IPS-15b (cell line): ENCODE data around the gene KIF4B.

Experiments used
- H3K27me3 ChIP-seq: one replicate; pipeline ENCODE4 v1.6.1; 2013; ENCODE audit warnings: low read length; ENCODE audit not compliant: control insufficient read depth, insufficient read depth
- H3K36me3 ChIP-seq: one replicate; pipeline ENCODE4 v1.6.1; 2013; ENCODE audit warnings: low read length; ENCODE audit not compliant: control insufficient read depth, insufficient read depth
- H3K4me1 ChIP-seq: one replicate; pipeline ENCODE4 v1.6.1; 2013; ENCODE audit warnings: mild to moderate bottlenecking, low read length; ENCODE audit not compliant: control insufficient read depth, insufficient read depth
- H3K4me3 ChIP-seq: one replicate; pipeline ENCODE4 v1.5.1; 2013; ENCODE audit warnings: low read depth, low read length
- H3K9ac ChIP-seq: one replicate; pipeline ENCODE4 v1.6.1; 2013; ENCODE audit warnings: low read depth, mild to moderate bottlenecking, low read length
- H3K9me3 ChIP-seq: one replicate; pipeline ENCODE4 v1.6.1; 2013; ENCODE audit warnings: mild to moderate bottlenecking, low read length; ENCODE audit not compliant: control insufficient read depth, insufficient read depth

KIF4B gene

GRCh38 chr5:155046591-155046990, 33.0 kb downstream of the KIF4B start:
- Histone ChIP-seq H3K9me3 (no peaks in the 10 kb centered on the region), H3K36me3 (no peaks in the 10 kb centered on the region), H3K4me3 (no peak overlapping the region), H3K4me1 (peaks cover 17% of the 10 kb centered on the region), H3K27me3 (no peaks in the 10 kb centered on the region), H3K9ac (no peak overlapping the region)

DNA sequence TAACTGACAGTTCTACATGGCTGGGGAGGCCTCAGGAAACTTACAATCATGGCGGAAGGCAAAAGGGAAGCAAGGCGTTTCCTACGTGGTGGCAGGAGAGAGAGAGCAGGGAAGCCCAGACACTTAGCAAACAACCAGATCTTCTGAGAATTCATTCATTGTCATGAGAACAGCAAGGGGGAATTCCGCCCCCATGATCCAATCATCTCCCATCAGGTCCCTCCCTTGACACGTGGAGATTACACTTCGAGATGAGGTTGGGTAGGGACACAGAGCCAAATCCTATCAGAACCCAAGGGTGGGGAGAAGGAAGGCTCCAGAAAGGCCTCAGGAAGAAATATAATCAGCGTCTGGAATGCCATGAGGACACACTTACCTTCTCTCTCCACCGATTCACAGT, 34.3 kb downstream of the KIF4B start:
- H3K9ac ChIP-seq = no peak overlapping the region
- no peaks in the 10 kb centered on the region for H3K9me3 ChIP-seq
- no peaks in the 10 kb centered on the region for H3K27me3 ChIP-seq
- H3K36me3 ChIP-seq = no peaks in the 10 kb centered on the region
- peaks cover 17% of the 10 kb centered on the region for H3K4me1 ChIP-seq
- no peak overlapping the region for H3K4me3 ChIP-seq

- no peak overlapping the region for H3K4me3 ChIP-seq
- H3K36me3 ChIP-seq = no peaks in the 10 kb centered on the region
- no peak overlapping the region for H3K9ac ChIP-seq
- H3K27me3 ChIP-seq = no peaks in the 10 kb centered on the region
- peaks cover 19% of the 10 kb centered on the region for H3K4me1 ChIP-seq
- H3K9me3 ChIP-seq = no peaks in the 10 kb centered on the region
Measured at GRCh38 chr5:155049569-155050383, 36.2 kb downstream of the KIF4B start.

- H3K4me1 ChIP-seq = peaks cover 19% of the 10 kb centered on the region
- no peaks in the 10 kb centered on the region for H3K27me3 ChIP-seq
- H3K36me3 ChIP-seq = no peaks in the 10 kb centered on the region
Measured at GRCh38 chr5:155050384-155051019, 36.9 kb downstream of the KIF4B start.

DNA sequence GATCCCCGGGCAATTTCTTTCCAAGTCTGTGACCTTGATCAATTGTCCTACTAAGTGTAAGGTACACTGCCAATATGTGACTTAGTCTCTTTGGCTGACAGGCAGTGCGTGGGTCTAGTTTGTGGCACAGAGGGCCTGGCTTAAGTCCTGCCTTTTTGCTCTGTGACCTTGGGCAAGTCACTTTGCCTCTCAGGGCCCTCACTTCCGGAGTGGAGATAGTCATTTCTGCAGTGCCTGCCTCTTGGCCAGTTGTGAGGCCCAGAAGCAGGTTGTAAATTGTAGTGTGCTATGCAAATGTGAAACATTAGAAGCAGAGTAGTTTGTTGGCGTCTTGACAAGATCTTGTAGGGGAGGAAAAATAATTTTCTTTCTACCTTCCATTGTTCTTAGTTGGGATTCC, 39.0 kb downstream of the KIF4B start:
- H3K36me3 ChIP-seq = no peaks in the 10 kb centered on the region
- no peak overlapping the region for H3K9ac ChIP-seq
- H3K4me3 ChIP-seq = no peak overlapping the region
- no peaks in the 10 kb centered on the region for H3K9me3 ChIP-seq
- peaks cover 9% of the 10 kb centered on the region for H3K4me1 ChIP-seq
- H3K27me3 ChIP-seq = no peaks in the 10 kb centered on the region

More at GRCh38 chr5:155050384-155051019, 36.9 kb downstream of the KIF4B start:
- Histone ChIP-seq H3K9ac (no peak overlapping the region), H3K4me3 (no peak overlapping the region), H3K9me3 (no peaks in the 10 kb centered on the region)

- Histone ChIP-seq H3K9ac (no peak overlapping the region), H3K4me1 (peaks cover 7% of the 10 kb centered on the region), H3K27me3 (no peaks in the 10 kb centered on the region)
Measured at GRCh38 chr5:155053501-155053900, 39.9 kb downstream of the KIF4B start.

GRCh38 chr5:155056644-155057269, 43.2 kb downstream of the KIF4B start:
- Histone ChIP-seq H3K36me3 (no peaks in the 10 kb centered on the region), H3K27me3 (no peaks in the 10 kb centered on the region), H3K4me3 (no peak overlapping the region), H3K4me1 (peaks cover 2% of the 10 kb centered on the region), H3K9ac (no peak overlapping the region), H3K9me3 (no peaks in the 10 kb centered on the region)

More at GRCh38 chr5:155053501-155053900, 39.9 kb downstream of the KIF4B start:
- H3K9me3 ChIP-seq = no peaks in the 10 kb centered on the region
- no peaks in the 10 kb centered on the region for H3K36me3 ChIP-seq
- H3K4me3 ChIP-seq = no peak overlapping the region

DNA sequence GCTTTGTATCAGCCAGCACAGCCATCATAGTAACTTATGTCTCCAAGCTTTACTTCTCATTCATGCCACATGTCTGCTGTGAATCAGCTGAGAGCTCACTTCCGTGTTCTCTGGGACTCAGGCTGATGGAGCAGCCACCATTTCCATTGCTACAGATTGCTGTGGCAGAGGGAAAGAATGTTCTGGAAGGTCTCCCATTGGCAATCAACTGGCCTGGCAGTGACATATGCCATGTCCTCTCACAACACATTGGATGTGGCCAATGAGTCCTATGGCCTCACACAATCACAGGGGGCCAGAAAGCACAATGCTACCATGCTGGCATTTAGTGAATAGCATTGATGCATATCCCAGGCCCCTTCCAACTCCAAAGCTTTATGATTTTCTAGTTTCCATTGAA, 44.1 kb downstream of the KIF4B start:
- H3K4me1 ChIP-seq = peaks cover 2% of the 10 kb centered on the region
- H3K36me3 ChIP-seq = no peaks in the 10 kb centered on the region
- no peaks in the 10 kb centered on the region for H3K27me3 ChIP-seq
- no peak overlapping the region for H3K4me3 ChIP-seq
- no peak overlapping the region for H3K9ac ChIP-seq
- H3K9me3 ChIP-seq = no peaks in the 10 kb centered on the region

DNA sequence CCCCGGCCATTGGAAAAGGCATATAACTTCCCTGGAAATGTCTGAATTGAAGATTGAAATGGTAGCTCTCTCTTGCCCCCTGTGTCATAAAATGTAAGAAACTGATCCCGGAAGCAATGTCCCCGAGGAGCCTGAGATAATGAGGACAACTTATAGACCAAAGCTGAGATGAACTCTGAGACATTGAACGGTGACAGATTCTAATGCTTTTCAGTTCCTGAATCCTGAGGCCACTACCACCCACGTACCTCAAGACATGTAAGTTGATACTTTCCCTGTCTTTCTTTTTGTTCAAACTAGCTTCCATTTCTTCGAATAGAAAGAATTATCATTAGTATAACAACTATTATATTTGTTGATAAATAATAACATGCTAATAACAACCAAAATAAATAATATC, 51.0 kb downstream of the KIF4B start:
- no peaks in the 10 kb centered on the region for H3K4me1 ChIP-seq
- no peak overlapping the region for H3K9ac ChIP-seq
- H3K27me3 ChIP-seq = no peaks in the 10 kb centered on the region
- no peaks in the 10 kb centered on the region for H3K36me3 ChIP-seq
- H3K9me3 ChIP-seq = no peaks in the 10 kb centered on the region
- no peak overlapping the region for H3K4me3 ChIP-seq

- Histone ChIP-seq H3K36me3 (no peaks in the 10 kb centered on the region), H3K9ac (no peak overlapping the region), H3K4me3 (no peak overlapping the region), H3K4me1 (no peaks in the 10 kb centered on the region), H3K27me3 (no peaks in the 10 kb centered on the region), H3K9me3 (no peaks in the 10 kb centered on the region)
Measured at GRCh38 chr5:155066886-155067595, 53.5 kb downstream of the KIF4B start.
